Fibroblast of villous mesenchyme (primary cell): ENCODE results near the gene WDR54. TPM values are rescaled to one million over a fixed set of nuclear protein-coding genes. Genes with fewer than 3 reads are reported as not detected.

ENCODE experiments used
- DNase-seq: peaks from one replicate; pipeline ENCODE4 v3.0.0-alpha.2; 2010; ENCODE audit warnings: low read depth
- H3K4me3 ChIP-seq: 2 replicates; pipeline ENCODE4 v1.5.1; 2011; ENCODE audit warnings: low read depth, mild to moderate bottlenecking, low read length
- total RNA-seq: library from RNA; depleted of rRNA; stranded (reverse); fragments of >200 nt; gene quantifications from 2 replicates; pipeline ENCODE4 v1.2.3, GENCODE V29; 2012
- TF ChIP-seq, protein P1 (sequence below): IDR thresholded peaks from 2 replicates; pipeline ENCODE4 v1.5.1; 2012; ENCODE audit warnings: low read depth, mild to moderate bottlenecking, low read length; ENCODE audit not compliant: insufficient read depth

WDR54 gene, protein sequence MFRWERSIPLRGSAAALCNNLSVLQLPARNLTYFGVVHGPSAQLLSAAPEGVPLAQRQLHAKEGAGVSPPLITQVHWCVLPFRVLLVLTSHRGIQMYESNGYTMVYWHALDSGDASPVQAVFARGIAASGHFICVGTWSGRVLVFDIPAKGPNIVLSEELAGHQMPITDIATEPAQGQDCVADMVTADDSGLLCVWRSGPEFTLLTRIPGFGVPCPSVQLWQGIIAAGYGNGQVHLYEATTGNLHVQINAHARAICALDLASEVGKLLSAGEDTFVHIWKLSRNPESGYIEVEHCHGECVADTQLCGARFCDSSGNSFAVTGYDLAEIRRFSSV
- total RNA-seq, result 28.9 and 43.8 TPM in 2 replicates

- peak; percentile 84 for DNase-seq
- H3K4me3 ChIP-seq, result peak within 1 kb of the TSS; percentile 78
- TF ChIP-seq, protein P1, sequence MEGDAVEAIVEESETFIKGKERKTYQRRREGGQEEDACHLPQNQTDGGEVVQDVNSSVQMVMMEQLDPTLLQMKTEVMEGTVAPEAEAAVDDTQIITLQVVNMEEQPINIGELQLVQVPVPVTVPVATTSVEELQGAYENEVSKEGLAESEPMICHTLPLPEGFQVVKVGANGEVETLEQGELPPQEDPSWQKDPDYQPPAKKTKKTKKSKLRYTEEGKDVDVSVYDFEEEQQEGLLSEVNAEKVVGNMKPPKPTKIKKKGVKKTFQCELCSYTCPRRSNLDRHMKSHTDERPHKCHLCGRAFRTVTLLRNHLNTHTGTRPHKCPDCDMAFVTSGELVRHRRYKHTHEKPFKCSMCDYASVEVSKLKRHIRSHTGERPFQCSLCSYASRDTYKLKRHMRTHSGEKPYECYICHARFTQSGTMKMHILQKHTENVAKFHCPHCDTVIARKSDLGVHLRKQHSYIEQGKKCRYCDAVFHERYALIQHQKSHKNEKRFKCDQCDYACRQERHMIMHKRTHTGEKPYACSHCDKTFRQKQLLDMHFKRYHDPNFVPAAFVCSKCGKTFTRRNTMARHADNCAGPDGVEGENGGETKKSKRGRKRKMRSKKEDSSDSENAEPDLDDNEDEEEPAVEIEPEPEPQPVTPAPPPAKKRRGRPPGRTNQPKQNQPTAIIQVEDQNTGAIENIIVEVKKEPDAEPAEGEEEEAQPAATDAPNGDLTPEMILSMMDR, result no peak
Measured at GRCh38 chr2:74421221-74421870, at the start of gene WDR54, which contains the start of gene C2orf81. Gene WDR54 (plus strand): TSS chr2:74421730. CDS start chr2:74422154, 424 bp downstream. Gene C2orf81 (minus strand): TSS chr2:74421619. CDS start chr2:74421560, 59 bp downstream.

DNA sequence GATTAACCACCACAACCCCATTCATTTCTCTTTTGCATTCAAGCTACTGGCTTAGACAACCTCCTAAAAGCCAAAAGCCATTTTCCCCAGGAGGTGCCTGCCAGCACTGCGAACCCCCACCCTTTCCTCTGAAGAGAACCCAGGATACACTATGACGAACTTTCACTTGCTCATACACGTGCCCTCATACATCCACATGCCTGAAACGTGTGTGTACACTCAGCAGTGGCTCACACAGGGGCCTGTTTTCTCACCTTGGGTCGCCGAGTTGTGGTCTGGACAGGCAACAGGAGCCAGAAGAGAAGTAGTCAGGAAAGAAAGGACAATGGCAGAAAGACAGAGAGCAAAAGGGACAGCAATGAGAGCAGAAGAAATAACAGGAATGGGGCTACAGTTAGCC is 48.9 kb upstream of the WDR54 start:
- DNase-seq, result no peak
- TF ChIP-seq, protein P1, result no peak
- no peak overlapping the region for H3K4me3 ChIP-seq

DNA sequence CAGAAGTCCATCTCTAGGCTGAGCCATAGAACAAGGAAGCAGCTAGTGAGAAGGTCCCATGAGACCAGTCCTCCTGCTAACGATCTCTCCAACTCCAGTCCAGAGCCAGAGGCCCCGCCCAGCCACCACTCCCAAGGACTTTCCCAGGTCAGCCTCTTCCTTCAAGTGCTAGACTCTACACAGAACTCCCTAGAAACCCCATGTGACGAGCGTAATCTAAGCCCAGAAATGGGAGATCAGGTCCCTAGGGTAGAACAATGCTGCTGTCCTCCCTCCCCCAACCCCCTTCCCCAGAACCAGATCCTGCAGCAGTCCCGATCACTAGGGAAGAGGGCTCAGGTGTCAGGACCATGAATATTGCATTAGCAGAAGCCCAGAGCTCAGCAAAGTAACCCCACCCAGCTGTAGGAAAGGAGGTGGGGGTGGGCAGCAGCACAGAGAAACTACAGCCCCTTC is 48.3 kb upstream of the WDR54 start:
- DNase-seq, result peak; percentile 19
- no peak overlapping the region for H3K4me3 ChIP-seq
- TF ChIP-seq, protein P1, result no peak

- H3K4me3 ChIP-seq, result peak overlapping the region; percentile 46
- DNase-seq, result no peak
- TF ChIP-seq, protein P1, result no peak
Measured at GRCh38 chr2:74373985-74374384, 47.5 kb upstream of the WDR54 start.

- TF ChIP-seq, protein P1, result no peak
- peak; percentile 76 for DNase-seq
- H3K4me3 ChIP-seq, result peak overlapping the region; percentile 46
Measured at GRCh38 chr2:74374509-74375205, 46.9 kb upstream of the WDR54 start.

GRCh38 chr2:74375838-74376237 is 45.7 kb upstream of the WDR54 start:
- no peak overlapping the region for H3K4me3 ChIP-seq
- no peak for DNase-seq
- TF ChIP-seq, protein P1, result no peak
